ENCODE measurements around the gene SPATA20. TPM values are rescaled to one million over a fixed set of nuclear protein-coding genes. Genes with fewer than 3 reads are reported as not detected.

SPATA20 gene
- total and polyA plus RNA-seq, 4 donors = 15.6 to 42.4 (median 19.6) TPM

- TF ChIP-seq ZBTB33 (IDR thresholded peaks at IDR 0.05) = no peak
- no peak for TF ChIP-seq GABPA (IDR thresholded peaks at IDR 0.05 in 1 of 2, conservative IDR thresholded peaks at IDR 0.05 in 1 of 2)
Measured at GRCh38 chr17:50601823-50602375, 54.9 kb downstream of the SPATA20 start (continued).

- Histone ChIP-seq H3K27me3 (ENCODE audit: control insufficient read depth in 4 of 4, insufficient read depth in 4 of 4, low read length in 3 of 4) (no peaks in the 10 kb centered on the region), H3K4me3 (ENCODE audit: low read depth in 1 of 3, low read length in 3 of 3) (no peak overlapping the region), H3K27ac (ENCODE audit: low read depth in 1 of 2, low read length in 2 of 2) (no peak overlapping the region), H3K4me1 (ENCODE audit: control insufficient read depth in 4 of 4, insufficient read depth in 4 of 4, low read length in 3 of 4) (peaks cover 0 to 3% (median 0%) of the 10 kb centered on the region in 4 donors), H3K9me3 (ENCODE audit: control insufficient read depth in 4 of 4, low read length in 3 of 4) (no peaks in the 10 kb centered on the region), H3K9ac (ENCODE audit: low read depth in 1 of 2, low read length in 2 of 2) (no peak overlapping the region), H3K36me3 (ENCODE audit: control insufficient read depth in 4 of 4, insufficient read depth in 3 of 4, low read depth in 1 of 4, low read length in 3 of 4) (no peaks in the 10 kb centered on the region)
- TF ChIP-seq NR2F2 (IDR thresholded peaks at IDR 0.05) (no peak), RXRA (IDR thresholded peaks at IDR 0.05) (no peak), GABPA (IDR thresholded peaks at IDR 0.05 in 1 of 2, conservative IDR thresholded peaks at IDR 0.05 in 1 of 2) (no peak), YY1 (IDR thresholded peaks at IDR 0.05) (no peak), CTCF (IDR thresholded peaks at IDR 0.05; ENCODE audit: low read depth, low read length, missing input control) (no peak), JUND (IDR thresholded peaks at IDR 0.05) (no peak), ZBTB33 (IDR thresholded peaks at IDR 0.05) (no peak), MAX (IDR thresholded peaks at IDR 0.05) (no peak), SP1 (IDR thresholded peaks at IDR 0.05) (no peak), HNF4A (conservative IDR thresholded peaks at IDR 0.05) (no peak), FOXA2 (IDR thresholded peaks at IDR 0.05) (no peak), RAD21 (IDR thresholded peaks at IDR 0.05) (no peak), ATF3 (IDR thresholded peaks at IDR 0.05) (no peak), REST (IDR thresholded peaks at IDR 0.05) (no peak), FOXA1 (IDR thresholded peaks at IDR 0.05) (no peak), TAF1 (conservative IDR thresholded peaks at IDR 0.05) (no peak), HNF4G (IDR thresholded peaks at IDR 0.05) (no peak)
- WGBS = 83% methylated on average over 18 of the region's 18 CpGs
- no peak for DNase-seq (ENCODE audit: low spot score)
Measured at GRCh38 chr17:50602836-50603235, 55.9 kb downstream of the SPATA20 start.
